H54 (cell line): ENCODE data around the gene ID2.

Experiments
- DNase-seq: peaks from one replicate; pipeline ENCODE4 v3.0.0; 2011; ENCODE audit warnings: low spot score, mixed read lengths; ENCODE audit not compliant: insufficient read length
- FAIRE-seq: peaks from 3 replicates; lab custom pipeline; 2011; peaks lifted over from hg19 to GRCh38; lab: Jason Lieb, UNC
- POLR2A ChIP-seq: IDR thresholded peaks from 2 replicates; pipeline ENCODE4 v1.6.1; 2011; ENCODE audit warnings: low read depth, mild to moderate bottlenecking, low read length

ID2 gene

DNA sequence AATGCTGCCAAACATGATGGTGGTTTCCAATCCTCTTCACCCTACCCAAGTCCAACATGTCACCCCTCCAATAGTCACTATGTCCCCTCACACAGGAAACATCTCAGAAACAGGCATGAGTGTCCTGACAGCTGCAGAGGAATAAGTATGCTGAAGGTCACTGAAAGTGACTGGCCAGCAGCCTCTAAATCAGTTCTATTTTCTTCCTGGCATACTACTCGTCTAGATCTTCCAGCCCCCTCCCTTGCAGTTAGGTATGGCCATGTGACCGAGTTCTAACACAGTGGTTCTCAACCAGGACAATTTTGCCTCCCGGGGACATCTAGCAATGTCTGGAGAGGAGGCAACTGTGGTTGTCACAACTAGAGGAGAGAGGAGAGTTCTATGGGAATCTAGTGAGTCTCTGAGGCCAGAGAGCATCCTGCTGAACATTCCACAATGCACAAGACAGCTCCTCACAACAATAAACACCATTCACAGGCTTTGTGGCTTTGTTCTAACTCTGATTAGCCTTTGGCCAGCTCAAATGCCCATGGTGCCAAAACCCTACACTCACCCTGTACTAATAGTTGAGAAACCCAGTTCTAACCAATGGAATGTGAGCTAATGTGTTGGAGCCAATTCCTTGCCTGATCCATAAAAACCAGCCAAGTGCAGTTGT, 12.6 kb upstream of the ID2 start:
- no peak for DNase-seq
- no peak for FAIRE-seq
- TF ChIP-seq POLR2A = no peak

DNA sequence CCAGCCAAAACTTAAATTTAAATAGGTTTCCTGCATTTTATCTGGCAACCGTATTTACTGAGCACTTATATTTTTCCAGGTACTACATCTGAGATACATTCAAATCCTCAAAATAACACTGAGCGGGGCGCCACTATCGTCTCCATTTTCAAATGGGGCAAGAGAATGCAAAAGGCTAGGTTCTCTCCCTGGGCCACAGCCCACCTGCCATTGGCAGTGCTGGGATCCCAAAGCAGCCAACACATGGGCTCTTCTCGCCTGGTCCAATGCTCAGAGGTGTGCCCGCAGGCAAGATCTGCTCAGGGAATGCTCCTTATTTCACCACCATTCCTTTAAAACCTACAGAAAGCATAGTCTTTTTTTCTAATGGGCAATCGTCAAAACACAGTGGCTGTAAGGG, 11.3 kb upstream of the ID2 start:
- no peak for FAIRE-seq
- DNase-seq = no peak
- no peak for TF ChIP-seq POLR2A

DNA sequence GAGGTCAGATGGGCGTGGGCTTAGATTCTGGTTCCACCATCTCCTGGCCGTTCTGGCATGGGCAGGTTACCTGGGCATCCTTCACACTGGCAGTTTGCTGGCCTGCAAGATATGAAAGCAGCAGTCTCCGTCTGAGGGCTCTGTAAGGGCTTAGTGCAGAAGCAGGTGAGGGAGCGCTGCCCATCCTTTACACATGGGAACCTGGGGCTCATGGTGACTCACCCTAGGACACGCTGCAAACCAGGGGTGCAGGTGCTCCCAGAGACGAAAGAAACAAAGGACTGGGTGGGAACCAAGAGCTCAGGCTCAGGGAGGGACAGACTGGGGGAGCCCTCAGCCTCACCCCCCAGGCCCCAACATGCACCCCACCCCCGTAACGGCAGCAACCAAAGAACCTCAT, 10.7 kb upstream of the ID2 start:
- no peak for TF ChIP-seq POLR2A
- FAIRE-seq (no peak), DNase-seq (no peak)

DNA sequence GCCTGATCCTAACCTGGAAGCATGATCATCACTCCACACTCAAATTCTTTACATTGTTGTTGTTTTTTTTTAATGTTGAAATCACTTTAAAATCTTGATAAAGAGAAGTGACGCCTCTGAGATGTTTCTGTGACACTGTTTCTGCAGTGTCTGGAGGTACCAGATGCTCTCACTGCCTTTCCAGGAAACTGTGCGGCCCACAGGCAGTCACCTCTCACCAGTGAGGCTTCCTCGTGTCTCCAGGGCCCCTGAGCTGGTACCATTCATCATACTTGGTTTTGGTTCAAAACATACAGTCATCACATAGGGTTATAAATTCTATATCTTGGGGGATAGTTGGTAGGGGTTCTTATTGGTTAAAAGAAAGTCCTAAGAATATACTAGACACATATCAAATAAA, 10.1 kb upstream of the ID2 start:
- no peak for TF ChIP-seq POLR2A

DNA sequence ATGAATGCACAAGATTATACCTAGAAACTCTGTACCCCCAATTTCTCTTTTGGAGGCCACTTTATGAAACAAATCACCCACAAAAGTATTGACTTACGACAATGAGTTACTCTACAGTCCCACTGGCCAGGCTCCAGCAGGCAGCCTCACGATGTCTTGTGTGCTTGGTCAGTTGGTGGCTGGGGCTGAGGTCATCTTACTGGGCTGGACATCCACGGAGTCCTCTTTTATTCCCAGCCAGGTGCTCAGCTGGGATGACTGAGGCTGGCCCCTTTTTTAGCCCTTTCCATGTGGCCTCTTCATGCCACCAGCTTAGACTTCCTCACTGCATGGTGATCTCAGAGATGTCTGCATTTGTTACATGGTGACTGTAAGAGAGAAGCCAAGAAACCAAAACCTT, 8.9 kb upstream of the ID2 start:
- no peak for FAIRE-seq
- DNase-seq = no peak

More for the DNA sequence above, 10.1 kb upstream of the ID2 start:
- DNase-seq (no peak), FAIRE-seq (no peak)

DNA sequence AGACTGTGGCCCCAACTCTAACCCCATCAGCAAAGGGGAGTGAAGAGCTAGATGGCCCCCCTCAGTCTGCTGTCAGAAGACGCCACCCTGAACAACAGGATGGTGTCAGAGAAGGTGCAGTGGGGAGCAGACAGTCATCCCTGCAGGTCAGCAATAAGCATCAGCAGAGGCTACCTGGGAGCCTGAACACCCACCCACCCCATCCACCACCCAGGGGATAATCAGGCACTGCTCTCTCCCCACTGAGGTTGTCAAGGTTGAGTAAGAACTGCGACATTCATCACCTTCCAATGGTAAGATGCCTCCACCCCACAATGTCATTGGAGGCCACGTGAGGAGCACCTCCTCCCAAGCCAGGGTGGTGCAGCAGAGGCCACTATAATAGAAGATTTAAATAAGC, 8.5 kb upstream of the ID2 start:
- TF ChIP-seq POLR2A = no peak
- no peak for DNase-seq
- no peak for FAIRE-seq

More for the DNA sequence above, 8.9 kb upstream of the ID2 start:
- TF ChIP-seq POLR2A = no peak

DNA sequence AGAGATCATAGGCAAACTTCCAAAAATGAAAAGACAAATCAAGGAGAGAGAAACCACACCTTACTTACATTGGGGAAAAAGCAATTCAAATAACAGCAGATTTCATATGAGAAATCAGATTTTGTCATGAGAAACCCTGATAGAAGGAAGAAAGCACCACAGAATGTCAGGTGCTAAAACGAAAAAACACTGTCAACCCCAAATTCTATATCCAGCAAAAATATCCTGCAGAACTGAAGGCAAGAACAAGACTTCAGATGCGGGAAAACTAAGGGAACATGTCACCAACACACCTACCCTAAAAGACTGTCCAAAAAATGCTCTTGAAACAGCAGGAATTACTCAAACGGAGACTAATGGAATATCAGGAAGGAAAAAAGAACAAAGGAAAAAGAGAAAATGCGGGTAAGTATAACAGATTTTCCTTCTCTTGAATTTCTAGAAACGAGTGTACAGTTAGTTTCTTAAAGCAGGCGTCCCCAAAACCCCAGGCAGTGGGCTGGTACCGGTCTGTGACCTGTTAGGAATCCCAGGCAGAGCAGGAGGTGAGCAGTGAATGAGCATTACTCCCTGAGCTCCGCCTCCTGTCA, 7.3 kb upstream of the ID2 start:
- no peak for FAIRE-seq
- TF ChIP-seq POLR2A = no peak
- no peak for DNase-seq

DNA sequence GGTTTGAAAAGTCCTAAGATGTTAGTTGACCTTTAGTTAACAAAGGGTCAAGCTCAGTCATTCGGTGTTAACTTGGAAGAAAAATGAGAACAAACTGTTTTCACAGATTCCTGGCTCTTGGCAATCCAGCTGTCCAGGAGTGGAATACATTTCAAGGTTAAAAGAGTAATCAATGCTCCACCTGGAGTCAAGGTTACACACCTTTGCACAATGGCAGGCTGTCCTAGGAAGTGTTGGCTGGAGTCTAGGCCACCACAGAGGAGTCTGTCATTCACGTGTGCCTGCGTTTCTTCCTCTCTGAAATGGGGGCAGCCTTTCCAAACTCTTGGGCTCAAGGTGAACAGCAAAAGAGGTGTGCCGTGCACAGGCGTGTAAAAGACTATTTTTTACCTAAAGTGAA, 6.3 kb upstream of the ID2 start:
- no peak for FAIRE-seq
- no peak for DNase-seq
- TF ChIP-seq POLR2A = no peak

DNA sequence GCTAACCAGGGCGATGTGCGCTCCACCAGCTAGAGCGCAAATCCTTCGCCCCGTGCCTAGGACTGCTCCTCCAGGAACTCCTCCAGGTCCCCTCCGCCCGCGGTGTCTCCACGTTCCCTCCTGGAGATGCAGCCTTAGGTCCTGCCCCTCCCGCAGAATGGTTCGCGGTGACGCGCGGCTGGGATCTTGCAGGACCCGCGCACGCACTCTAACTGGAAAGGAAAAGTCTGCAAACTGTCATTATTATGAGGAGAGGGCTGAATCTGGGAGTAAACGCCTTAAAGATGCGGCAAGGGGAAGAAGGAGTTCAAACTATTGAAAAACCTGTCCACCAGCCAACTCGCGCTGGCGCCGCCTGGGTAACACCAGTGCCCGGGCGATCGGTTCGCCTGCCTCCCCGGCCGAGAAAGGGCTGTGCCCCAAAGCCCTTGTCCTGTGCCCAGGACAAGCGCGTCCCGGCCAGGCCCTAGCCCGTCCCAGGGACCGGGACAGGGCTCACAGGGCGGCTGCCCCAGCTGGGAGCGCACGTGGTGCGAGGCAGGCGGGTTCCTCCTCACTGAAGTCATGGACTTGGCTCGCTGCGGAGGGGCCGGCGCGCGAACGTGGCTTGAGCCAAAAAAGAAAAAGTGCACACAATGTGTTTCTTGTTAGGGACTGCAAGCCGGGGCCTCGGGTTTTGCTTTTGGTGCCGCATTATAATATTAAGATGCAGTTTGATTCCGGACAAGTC, 5.5 kb upstream of the ID2 start:
- no peak for TF ChIP-seq POLR2A
- DNase-seq = no peak
- no peak for FAIRE-seq

DNA sequence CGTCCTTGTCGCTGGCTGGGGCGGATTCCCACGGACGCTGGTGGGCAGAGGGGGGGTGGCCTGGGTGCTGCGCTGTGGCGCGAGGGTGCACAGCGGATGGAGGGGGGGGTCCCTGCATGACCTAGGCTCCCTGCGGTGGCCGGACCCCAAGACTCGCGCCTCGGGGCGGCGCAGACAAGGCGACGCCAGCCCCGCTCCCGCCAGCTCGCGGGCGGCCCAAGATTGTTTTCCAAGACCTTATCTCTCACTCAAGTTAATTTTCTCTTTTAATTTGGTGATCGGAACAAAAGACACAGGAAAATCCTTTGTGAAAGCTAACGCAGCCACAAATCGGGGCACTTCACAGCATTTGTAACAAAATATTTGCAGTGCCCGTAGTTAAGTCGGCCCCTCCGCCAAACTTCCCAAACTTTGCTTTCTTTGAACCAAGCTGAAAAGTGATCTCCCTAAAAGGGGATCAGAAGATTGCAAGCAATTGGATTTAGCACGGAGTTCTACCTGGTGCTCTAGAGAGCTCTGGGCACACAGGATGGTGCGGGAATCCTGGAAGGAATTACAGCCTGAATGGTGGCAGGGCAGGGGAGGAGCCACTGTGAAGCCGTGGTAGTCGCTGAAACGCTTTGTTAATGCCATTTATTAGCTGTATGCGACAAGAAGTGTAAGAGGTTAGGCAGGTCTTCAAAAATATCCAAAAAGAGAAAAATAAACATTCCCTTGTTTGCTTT, 4.8 kb upstream of the ID2 start:
- FAIRE-seq (no peak), DNase-seq (no peak)
- 0 out of 2 replicates have a peak, but pooled peaks have one; percentile 13 for TF ChIP-seq POLR2A

DNA sequence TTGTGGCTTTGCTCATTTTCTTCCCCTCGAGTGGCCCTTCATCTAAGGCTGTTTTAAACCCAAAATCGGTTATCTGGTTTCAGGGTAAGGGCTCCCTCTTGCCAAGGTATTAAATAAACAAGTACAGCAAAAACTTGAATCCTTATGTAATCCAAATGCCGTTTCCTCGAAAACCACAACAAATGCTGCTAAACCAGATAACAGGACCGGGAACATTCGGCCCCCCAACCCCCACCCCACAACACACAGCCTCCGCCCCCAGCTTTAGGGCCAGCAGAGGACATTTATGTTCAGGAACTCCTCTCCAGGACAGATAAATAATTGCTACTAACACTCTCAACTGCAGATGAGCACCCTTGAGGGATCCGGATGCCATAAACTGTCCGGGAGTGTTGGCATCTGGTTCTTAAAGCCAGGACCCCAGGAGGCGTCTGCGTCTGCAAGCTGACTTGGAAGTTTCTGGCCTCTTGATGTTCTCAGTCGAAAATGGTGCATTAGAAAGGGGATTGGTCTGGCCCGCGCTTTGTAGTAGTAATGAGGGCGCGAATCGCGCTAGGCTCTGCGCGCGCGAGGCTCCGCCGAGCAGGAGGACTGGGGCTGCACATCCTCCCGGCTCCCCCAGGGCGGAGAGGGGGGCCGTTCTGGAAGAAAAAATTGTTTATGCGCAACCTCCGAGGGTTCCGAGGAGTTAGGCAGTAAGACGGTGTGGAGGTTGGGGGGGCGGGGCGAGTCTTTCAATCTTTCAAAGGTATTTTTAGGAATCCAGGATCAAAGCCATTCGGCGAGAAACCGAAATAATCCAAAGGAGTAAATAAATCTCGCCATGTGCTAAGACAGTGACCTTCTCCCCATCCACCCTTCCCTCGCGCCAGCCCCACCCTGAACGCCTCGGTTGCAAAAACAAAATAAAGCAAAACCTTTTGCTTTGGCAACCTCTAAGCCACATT, 3.9 kb upstream of the ID2 start:
- 0 out of 2 replicates have a peak, but pooled peaks have one; percentile 3 for TF ChIP-seq POLR2A
- FAIRE-seq (no peak), DNase-seq (peak; percentile 80)

DNA sequence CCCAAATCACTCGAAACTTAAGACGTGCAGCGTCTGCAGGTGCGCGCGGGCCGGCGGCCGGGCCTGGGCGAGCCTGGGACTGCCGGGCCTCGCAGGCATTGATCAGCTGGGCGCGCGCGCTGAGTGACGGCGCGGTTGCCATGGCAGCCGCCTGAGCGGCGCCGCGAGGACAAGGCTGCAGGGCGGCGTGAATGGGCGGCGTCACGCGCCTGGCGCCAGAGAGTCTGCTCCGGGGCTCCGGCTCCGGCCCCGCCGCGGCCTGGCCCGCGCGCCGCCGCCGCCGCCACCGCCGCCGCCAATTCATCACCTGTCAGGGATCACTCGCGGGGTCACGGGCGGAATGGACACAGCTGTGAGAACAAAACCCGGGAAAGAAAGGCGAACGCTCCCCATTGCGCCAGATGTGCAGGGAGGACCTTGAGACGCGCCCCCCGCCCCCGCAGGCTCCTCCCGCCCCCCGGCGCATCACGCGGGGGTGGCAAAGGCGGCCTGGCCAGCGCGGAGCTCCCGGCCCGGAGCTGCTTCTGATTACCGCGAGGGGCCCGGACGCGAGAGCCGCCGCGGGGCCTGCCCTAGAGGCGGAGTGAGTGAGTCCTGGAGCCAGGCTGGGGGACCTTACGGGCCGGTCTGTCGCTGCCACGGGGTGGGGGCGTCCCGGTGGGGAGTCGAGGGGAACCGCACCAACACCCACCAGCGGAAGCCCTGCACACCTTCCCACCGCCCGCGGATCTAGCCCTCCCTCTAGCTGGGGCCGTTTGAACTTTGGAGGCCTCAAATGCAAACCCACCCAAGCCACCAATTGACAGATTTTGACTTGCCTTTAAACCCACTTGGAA, 2.9 kb upstream of the ID2 start:
- FAIRE-seq (no peak), DNase-seq (peak; percentile 96)
- TF ChIP-seq POLR2A = peak; percentile 49
